Esophagus squamous epithelium (tissue), 4 donors: ENCODE measurements around the gene ULK4.

ENCODE experiments used
- POLR2A ChIP-seq, 4 donors: fragments of 450-650 bp; IDR thresholded peaks; one replicate each; pipeline ENCODE4 v1.6.1; 2017; ENCODE audit warnings: antibody characterized with exemption in 4 of 4, mild to moderate bottlenecking in 4 of 4, moderate library complexity in 3 of 4
- TF ChIP-seq, protein P1 (sequence below), 6 experiments: fragments of 450-650 bp in 4 of 6; fragments of 200-600 bp in 2 of 6; sonication (generic) in 2 of 6; IDR thresholded peaks; one replicate each; pipeline ENCODE4 v1.5.1; 2016 to 2019; ENCODE audit warnings: antibody characterized with exemption in 6 of 6, mild to moderate bottlenecking in 4 of 6, moderate library complexity in 4 of 6

DNA sequence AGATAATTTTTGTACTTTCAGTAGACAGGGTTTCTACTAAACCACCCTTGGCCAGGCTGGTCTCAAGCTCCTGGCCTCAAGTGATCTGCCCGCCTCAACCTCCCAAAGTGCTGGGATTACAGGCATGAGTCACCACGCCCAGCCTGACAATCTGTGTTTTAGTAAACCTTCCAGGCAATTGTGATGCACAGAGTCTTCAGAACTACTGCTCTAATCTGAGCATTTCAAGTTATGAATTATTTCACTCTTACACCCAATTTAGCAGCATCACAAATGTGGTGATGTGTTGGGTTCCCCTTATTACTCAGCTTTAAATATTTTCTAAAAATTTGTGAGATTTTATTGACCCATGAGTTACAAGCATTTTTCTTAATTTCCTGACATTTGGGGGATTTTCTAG lies 94.4 kb downstream of the ULK4 start:
- TF ChIP-seq, protein P1, sequence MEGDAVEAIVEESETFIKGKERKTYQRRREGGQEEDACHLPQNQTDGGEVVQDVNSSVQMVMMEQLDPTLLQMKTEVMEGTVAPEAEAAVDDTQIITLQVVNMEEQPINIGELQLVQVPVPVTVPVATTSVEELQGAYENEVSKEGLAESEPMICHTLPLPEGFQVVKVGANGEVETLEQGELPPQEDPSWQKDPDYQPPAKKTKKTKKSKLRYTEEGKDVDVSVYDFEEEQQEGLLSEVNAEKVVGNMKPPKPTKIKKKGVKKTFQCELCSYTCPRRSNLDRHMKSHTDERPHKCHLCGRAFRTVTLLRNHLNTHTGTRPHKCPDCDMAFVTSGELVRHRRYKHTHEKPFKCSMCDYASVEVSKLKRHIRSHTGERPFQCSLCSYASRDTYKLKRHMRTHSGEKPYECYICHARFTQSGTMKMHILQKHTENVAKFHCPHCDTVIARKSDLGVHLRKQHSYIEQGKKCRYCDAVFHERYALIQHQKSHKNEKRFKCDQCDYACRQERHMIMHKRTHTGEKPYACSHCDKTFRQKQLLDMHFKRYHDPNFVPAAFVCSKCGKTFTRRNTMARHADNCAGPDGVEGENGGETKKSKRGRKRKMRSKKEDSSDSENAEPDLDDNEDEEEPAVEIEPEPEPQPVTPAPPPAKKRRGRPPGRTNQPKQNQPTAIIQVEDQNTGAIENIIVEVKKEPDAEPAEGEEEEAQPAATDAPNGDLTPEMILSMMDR (IDR thresholded peaks at IDR 0.05): no peak
- TF ChIP-seq POLR2A (IDR thresholded peaks at IDR 0.05): no peak
